Measurements from ENCODE around the gene ZACN. TPM values are rescaled to one million over a fixed set of nuclear protein-coding genes. Genes with fewer than 3 reads are reported as not detected.
A peak's percentile ranks its signal among the peaks of the same experiment; 100 is the strongest.

Gene ZACN
- total RNA-seq, 2 experiments from 2014 or later, result 0.69 to 0.98 TPM

DNA sequence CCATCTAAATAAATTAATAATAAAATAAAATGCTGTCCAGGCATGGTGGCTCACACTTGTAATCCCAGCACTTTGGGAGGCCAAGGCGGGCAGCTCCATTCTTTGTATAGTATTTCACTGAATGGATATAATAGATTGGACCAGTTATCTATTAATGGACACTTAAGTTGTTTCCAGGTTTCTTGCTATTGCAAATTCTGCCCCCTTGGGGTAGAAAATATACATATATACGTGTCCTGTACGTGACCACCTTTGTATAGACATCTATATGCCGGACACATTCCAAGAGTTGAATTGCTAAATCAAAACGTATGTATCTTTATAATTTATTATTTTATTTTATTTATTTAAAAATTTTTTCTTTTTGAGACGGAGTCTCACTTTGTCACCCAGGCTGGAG is 28.5 kb downstream of the ZACN start:
- intact Hi-C loops (cut with DNase I, micrococcal nuclease), result loop anchor here in 1 of 2 experiments (5.0 kb wide), 1 partner anchor 95 kb away; no protein-coding TSS in a partner anchor
- H3K4me1 Mint-ChIP-seq (ENCODE audit: low read depth), result peaks cover 19% of the 10 kb centered on the region
- peak in 3 of 14 experiments; percentile 33 to 50 (median 41) for DNase-seq

GRCh38 chr17:76111956-76112355 is 33.0 kb downstream of the ZACN start:
- no peak overlapping the region for H3K27ac Mint-ChIP-seq
- H3K4me3 ChIP-seq (ENCODE audit: low read length), result no peak overlapping the region
- DNase-seq (no peak), ATAC-seq (ENCODE audit: poor library complexity) (no peak)
- H3K36me3 ChIP-seq (ENCODE audit: insufficient read depth, low read length), result no peaks in the 10 kb centered on the region
- H3K27me3 Mint-ChIP-seq, result no peaks in the 10 kb centered on the region
- ChIA-PET CTCF (no interaction called here), POLR2A (no interaction called here)
- H3K9me3 ChIP-seq (ENCODE audit: control insufficient read depth in 1 of 2, insufficient read depth in 1 of 2, low read length in 2 of 2), result no peaks in the 10 kb centered on the region
- H3K9me3 Mint-ChIP-seq, result no peaks in the 10 kb centered on the region
- no peak overlapping the region for H3K4me3 Mint-ChIP-seq
- H3K36me3 Mint-ChIP-seq (ENCODE audit: low read depth), result no peaks in the 10 kb centered on the region
- no peaks in the 10 kb centered on the region for H3K4me1 Mint-ChIP-seq (ENCODE audit: low read depth)
- no peaks in the 10 kb centered on the region for H3K27me3 ChIP-seq (ENCODE audit: control insufficient read depth in 1 of 2, insufficient read depth in 2 of 2, low read length in 2 of 2)
- H3K4me1 ChIP-seq (ENCODE audit: insufficient read depth, low read length), result no peaks in the 10 kb centered on the region
- intact Hi-C loops (cut with DNase I, micrococcal nuclease), result no loop called here
- TF ChIP-seq, protein P1, sequence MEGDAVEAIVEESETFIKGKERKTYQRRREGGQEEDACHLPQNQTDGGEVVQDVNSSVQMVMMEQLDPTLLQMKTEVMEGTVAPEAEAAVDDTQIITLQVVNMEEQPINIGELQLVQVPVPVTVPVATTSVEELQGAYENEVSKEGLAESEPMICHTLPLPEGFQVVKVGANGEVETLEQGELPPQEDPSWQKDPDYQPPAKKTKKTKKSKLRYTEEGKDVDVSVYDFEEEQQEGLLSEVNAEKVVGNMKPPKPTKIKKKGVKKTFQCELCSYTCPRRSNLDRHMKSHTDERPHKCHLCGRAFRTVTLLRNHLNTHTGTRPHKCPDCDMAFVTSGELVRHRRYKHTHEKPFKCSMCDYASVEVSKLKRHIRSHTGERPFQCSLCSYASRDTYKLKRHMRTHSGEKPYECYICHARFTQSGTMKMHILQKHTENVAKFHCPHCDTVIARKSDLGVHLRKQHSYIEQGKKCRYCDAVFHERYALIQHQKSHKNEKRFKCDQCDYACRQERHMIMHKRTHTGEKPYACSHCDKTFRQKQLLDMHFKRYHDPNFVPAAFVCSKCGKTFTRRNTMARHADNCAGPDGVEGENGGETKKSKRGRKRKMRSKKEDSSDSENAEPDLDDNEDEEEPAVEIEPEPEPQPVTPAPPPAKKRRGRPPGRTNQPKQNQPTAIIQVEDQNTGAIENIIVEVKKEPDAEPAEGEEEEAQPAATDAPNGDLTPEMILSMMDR (IDR thresholded peaks at IDR 0.05), result no peak
- no peak overlapping the region for H3K27ac ChIP-seq (ENCODE audit: low read depth in 1 of 2, low read length in 2 of 2)

More for the DNA sequence above, 28.5 kb downstream of the ZACN start:
- Mint-ChIP-seq H3K27ac (no peak overlapping the region), H3K4me3 (no peak overlapping the region), H3K9me3 (no peaks in the 10 kb centered on the region), H3K36me3 (ENCODE audit: low read depth) (peaks cover 14% of the 10 kb centered on the region), H3K27me3 (no peaks in the 10 kb centered on the region)
- ChIA-PET CTCF (interaction anchor here (1.5 to 2.1 kb wide), 2 partner anchors 74 to 93 kb away, joined by 5 read pairs; no protein-coding TSS in a partner anchor), POLR2A (interaction anchor here (0.5 kb wide), 1 partner anchor 187 kb away, joined by 3 read pairs; no protein-coding TSS in a partner anchor)
- TF ChIP-seq, protein P1 (IDR thresholded peaks at IDR 0.05), result peak; percentile 30
- peaks cover 17% of the 10 kb centered on the region for H3K4me1 ChIP-seq (ENCODE audit: insufficient read depth, low read length)
- H3K4me3 ChIP-seq (ENCODE audit: low read length), result no peak overlapping the region
- H3K9me3 ChIP-seq (ENCODE audit: control insufficient read depth in 1 of 2, insufficient read depth in 1 of 2, low read length in 2 of 2), result no peaks in the 10 kb centered on the region
- no peaks in the 10 kb centered on the region for H3K27me3 ChIP-seq (ENCODE audit: control insufficient read depth in 1 of 2, insufficient read depth in 2 of 2, low read length in 2 of 2)
- no peak for ATAC-seq (ENCODE audit: poor library complexity)
- H3K36me3 ChIP-seq (ENCODE audit: insufficient read depth, low read length), result no peaks in the 10 kb centered on the region
- H3K27ac ChIP-seq (ENCODE audit: low read depth in 1 of 2, low read length in 2 of 2), result no peak overlapping the region

DNA sequence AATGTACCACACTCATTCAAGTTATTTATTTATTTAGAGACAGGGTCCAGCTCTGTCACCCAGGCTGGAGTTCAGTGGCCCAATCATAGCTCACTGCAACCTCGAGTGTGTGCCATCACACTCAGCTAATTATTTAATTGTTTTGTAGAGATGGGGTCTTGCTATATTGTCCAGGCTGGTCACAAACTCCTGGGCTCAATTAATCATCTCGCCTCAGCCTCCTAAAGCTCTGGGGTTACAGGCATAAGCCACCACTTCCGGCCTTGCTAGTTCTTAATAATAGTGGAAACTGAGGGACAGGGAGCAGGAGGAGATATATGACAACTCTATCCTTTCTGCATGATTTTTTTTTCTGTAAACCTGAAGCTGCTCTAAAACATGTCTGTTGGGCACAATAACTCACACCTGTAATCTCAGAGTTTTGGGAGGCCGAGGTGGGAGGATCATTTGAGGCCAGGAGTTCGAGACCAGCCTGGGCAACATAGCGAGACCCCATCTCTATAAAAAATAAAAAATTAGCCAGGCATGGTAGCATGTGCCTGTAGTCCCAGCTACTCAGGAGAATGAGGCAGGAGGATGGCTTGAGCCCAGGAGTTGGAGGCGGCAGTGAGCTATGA is 36.3 kb downstream of the ZACN start:
- no peaks in the 10 kb centered on the region for H3K36me3 ChIP-seq (ENCODE audit: insufficient read depth, low read length)
- no peaks in the 10 kb centered on the region for H3K4me1 Mint-ChIP-seq (ENCODE audit: low read depth)
- DNase-seq (no peak), ATAC-seq (ENCODE audit: poor library complexity) (no peak)
- TF ChIP-seq, protein P1 (IDR thresholded peaks at IDR 0.05), result no peak
- ChIA-PET CTCF (interaction anchor here (1.4 kb wide), 1 partner anchor 164 kb away, joined by 6 read pairs; no protein-coding TSS in a partner anchor), POLR2A (no interaction called here)
- no peaks in the 10 kb centered on the region for H3K27me3 Mint-ChIP-seq
- no peaks in the 10 kb centered on the region for H3K9me3 ChIP-seq (ENCODE audit: control insufficient read depth in 1 of 2, insufficient read depth in 1 of 2, low read length in 2 of 2)
- no peaks in the 10 kb centered on the region for H3K36me3 Mint-ChIP-seq (ENCODE audit: low read depth)
- no peak overlapping the region for H3K27ac Mint-ChIP-seq
- H3K4me1 ChIP-seq (ENCODE audit: insufficient read depth, low read length), result no peaks in the 10 kb centered on the region
- H3K27me3 ChIP-seq (ENCODE audit: control insufficient read depth in 1 of 2, insufficient read depth in 2 of 2, low read length in 2 of 2), result no peaks in the 10 kb centered on the region
- H3K4me3 Mint-ChIP-seq, result no peak overlapping the region
- no peaks in the 10 kb centered on the region for H3K9me3 Mint-ChIP-seq
- intact Hi-C loops (cut with DNase I, micrococcal nuclease), result no loop called here
- H3K27ac ChIP-seq (ENCODE audit: low read depth in 1 of 2, low read length in 2 of 2), result no peak overlapping the region
- no peak overlapping the region for H3K4me3 ChIP-seq (ENCODE audit: low read length)

Measured in CD4-positive, alpha-beta T cell (primary cell).